CD4-positive, alpha-beta T cell treated with Interleukin-15 for 4 hours (primary cell): Measurements from ENCODE around the gene DDI2.

Source experiments
- DNase-seq: peaks from one replicate; pipeline ENCODE4 v3.0.0-alpha.2; 2020; ENCODE audit warnings: low spot score

The DDI2 gene

DNA sequence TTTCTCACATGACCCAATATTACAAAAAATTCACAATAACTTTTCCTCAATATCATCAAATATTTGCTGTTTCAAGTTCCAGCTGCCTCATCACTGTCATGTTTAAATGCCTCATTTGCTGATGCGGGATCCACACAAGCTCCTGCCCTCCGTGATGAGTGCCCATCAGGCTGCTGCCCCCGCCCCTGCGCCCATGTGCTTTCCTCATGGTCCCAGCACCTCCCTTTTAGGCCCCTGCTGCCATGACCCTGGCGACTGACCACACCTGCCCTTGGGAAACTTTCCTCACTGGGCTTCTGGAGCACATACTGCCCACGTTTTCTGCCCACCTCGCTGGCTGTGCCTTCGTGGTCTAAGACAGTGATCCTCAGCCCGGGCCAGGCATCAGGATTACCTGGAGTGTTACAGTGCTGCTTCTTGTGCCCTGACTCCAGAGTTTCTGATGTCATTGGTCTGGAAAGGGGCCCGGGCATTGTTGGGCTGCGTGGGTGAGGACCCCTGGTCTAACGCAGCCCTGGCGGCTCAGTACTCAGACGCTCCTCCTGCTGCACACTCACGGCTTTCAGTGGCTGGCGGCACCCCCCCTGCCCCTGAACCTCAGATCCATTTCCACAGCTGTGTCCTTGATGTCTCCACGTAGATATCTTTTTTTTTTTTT lies 87.4 kb downstream of the DDI2 start:
- no peak for DNase-seq

DNA sequence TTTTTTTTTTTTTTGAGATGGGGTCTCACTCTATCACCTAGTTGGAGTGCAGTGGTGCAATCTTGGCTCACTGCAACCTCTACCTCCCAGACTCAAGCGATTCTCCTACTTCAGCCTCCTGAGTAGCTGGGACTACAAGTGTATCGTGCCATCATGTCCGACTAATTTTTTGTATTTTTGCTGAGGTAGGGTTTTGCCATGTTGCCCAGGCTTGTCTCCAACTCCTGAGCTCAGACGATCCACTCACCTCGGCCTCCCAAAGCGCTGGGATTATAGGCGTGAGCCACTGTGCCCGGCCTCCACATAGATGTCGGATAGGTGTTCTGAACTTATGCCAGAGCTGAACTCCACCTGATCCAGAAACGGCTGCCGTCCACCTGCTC lies 87.9 kb downstream of the DDI2 start:
- no peak for DNase-seq

DNA sequence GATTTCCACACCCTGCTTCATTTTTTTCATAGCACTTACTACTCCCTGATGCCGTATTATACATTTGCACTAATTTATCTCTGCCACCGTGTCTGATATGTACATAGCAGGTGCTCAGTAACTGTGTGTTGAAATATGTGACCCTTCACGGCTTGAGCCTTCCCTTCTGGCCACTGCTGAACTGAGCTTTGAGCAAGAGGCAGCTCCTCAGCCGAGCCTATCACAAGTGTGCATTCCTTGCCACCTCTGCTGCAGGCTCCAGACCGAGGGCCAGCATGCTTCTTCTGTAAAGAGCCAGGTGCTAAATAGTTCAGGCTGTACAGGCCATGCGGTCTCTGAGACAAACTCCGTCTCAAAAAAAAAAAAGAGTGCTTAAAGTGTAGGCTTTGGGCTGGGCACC lies 89.5 kb downstream of the DDI2 start:
- no peak for DNase-seq

GRCh38 chr1:15707239-15707925 lies 90.1 kb downstream of the DDI2 start:
- DNase-seq: no peak

GRCh38 chr1:15708486-15709137 lies 91.4 kb downstream of the DDI2 start:
- no peak for DNase-seq

GRCh38 chr1:15709226-15709625 lies 92.0 kb downstream of the DDI2 start:
- DNase-seq: no peak

DNA sequence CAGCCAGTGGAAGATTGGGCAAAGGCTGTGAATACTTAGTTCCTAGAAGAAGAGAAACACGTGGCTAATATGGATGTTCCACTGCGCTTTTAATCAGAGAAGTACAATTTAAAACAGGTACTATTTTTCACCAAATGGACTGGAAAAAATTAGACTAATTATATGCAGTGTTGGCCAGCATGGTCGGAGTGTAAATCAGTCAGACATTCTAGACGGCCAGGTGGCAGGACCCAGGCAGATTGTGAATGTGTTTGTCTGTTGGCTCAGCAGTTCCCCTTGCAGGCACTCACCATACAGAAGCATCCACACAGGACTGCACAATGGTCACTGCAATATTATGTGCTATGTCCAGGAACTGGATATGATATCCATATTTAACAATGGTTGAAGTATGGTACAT lies 94.9 kb downstream of the DDI2 start:
- DNase-seq: no peak

DNA sequence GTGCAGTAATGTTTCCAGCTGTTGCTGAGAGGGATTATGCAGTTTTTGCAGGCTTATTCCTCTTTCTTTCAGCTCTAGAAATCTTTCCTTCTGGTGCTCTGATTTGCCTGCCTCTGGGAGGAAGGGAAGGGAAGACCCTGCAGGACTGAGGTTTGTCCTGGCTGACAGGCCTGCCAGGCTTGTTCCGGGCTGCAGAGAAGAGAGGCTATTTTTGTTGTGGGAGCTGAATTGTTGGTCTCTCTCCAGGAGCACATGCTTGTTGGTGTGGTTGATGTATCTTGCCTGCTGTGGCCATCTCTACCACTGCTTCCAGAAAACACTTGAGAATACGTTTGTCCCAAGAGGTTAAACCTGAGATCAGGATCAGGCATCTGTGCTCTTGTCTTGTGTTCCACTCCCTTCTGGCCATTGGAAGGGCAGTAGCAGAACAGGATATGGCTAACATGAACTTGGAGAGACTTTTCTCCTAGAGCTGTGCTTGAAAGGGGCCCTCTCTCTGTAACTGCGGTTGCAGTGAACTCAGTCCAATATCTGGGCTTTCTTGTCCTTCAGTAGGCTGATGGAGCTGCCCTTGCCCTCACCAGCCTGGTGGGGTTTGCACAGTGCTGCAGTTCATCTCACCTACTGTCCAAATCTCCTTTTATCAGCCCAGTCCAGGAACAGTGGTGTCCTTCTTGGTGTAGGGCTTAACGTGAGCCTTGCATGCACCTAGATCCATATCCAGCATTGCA lies 97.3 kb downstream of the DDI2 start:
- no peak for DNase-seq

GRCh38 chr1:15717418-15718125 lies 100.3 kb downstream of the DDI2 start:
- no peak for DNase-seq

GRCh38 chr1:15718199-15718601 lies 100.9 kb downstream of the DDI2 start:
- no peak for DNase-seq
